B cell (primary cell): Measurements from ENCODE around the gene EID2B.

Source experiments
- EZH2 ChIP-seq: IDR thresholded peaks from 2 replicates; pipeline ENCODE4 v1.6.1; 2012; ENCODE audit warnings: borderline replicate concordance, low read depth, mild to moderate bottlenecking, moderate library complexity, low read length; ENCODE audit not compliant: insufficient read depth, poor library complexity, severe bottlenecking
- TF ChIP-seq, protein P1 (sequence below): fragments of 200-600 bp; IDR thresholded peaks from one replicate; pipeline ENCODE4 v1.8.0; 2022; ENCODE audit warnings: antibody characterized with exemption, mild to moderate bottlenecking

DNA sequence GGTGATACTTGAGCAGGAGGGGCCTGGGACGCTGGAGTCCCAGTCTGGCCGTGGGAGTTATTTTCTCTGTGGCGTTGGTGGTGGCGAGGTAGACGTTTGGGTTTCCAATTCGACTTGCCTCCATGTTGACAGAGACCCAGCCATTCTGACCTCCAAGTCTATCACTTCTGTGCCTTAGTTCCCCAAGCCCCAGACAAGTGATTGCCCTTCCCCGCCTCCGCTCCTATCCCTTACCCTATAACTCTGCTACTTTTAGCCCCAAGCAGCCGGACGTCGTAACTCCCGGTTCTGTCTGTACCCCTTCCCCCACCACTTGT lies 51.5 kb downstream of the EID2B start:
- TF ChIP-seq, protein P1, sequence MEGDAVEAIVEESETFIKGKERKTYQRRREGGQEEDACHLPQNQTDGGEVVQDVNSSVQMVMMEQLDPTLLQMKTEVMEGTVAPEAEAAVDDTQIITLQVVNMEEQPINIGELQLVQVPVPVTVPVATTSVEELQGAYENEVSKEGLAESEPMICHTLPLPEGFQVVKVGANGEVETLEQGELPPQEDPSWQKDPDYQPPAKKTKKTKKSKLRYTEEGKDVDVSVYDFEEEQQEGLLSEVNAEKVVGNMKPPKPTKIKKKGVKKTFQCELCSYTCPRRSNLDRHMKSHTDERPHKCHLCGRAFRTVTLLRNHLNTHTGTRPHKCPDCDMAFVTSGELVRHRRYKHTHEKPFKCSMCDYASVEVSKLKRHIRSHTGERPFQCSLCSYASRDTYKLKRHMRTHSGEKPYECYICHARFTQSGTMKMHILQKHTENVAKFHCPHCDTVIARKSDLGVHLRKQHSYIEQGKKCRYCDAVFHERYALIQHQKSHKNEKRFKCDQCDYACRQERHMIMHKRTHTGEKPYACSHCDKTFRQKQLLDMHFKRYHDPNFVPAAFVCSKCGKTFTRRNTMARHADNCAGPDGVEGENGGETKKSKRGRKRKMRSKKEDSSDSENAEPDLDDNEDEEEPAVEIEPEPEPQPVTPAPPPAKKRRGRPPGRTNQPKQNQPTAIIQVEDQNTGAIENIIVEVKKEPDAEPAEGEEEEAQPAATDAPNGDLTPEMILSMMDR, result no peak
- no peak for TF ChIP-seq EZH2
